Measurements from ENCODE around the gene TTC19. TPM values are rescaled to one million over a fixed set of nuclear protein-coding genes. Genes with fewer than 3 reads are reported as not detected.

TTC19 gene
- total RNA-seq, 1 experiment from 2014 or later = 28.4 TPM

- Histone ChIP-seq H3K4me3 (ENCODE audit: low read depth in 2 of 2, low read length in 2 of 2) (no peak overlapping the region), H3K4me1 (ENCODE audit: control insufficient read depth, insufficient read depth, low read length) (no peaks in the 10 kb centered on the region), H3K9me3 (ENCODE audit: control insufficient read depth, insufficient read depth, low read depth, low read length) (no peaks in the 10 kb centered on the region), H3K36me3 (ENCODE audit: control insufficient read depth, insufficient read depth, low read length) (peaks cover 7% of the 10 kb centered on the region), H3K27ac (ENCODE audit: low read length) (no peak overlapping the region), H3K27me3 (ENCODE audit: control insufficient read depth, insufficient read depth, low read length) (no peaks in the 10 kb centered on the region)
- intact Hi-C loops (cut with micrococcal nuclease; ENCODE audit: unreplicated experiment) = no loop called here
- ChIA-PET POLR2A (interaction anchor here (0.5 kb wide), 1 partner anchor 94 kb away, joined by 8 read pairs; no protein-coding TSS in a partner anchor), CTCF (no interaction called here)
- no peak for DNase-seq (ENCODE audit: low read depth, low spot score)
- no peak for TF ChIP-seq SIN3A (IDR thresholded peaks at IDR 0.05; ENCODE audit: borderline replicate concordance, insufficient read depth, low read depth, low read length)
- in situ Hi-C loops (cut with HindIII; ENCODE audit: low pct_unique_long_range_greater_than_20kb, low sequenced_read_pairs) = no loop called here
- no TSS peak for BruUV-seq (replicated peaks)
- ATAC-seq = no peak
Observed at GRCh38 chr17:16036261-16036660, 36.6 kb downstream of the TTC19 start.

DNA sequence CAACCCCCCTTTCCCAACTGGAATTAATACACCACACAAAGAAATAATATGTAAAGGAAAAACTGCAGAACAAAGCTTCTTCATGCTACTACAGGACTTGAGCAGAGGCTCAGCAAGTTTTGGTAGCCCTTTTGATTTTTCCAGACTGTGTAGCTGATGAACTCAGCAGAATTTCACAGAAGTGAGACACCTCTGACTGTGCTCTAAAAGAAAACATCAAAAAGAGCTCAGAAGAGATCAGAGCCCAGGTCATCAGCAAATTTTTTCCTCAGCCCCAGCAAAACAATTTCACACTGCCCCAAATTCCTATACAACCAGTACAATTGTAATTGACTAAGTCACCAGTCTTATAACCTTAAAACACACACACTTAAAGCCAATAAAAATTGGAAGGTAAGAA is 38.0 kb downstream of the TTC19 start:
- BruUV-seq (replicated peaks) = no TSS peak
- Histone ChIP-seq H3K36me3 (ENCODE audit: control insufficient read depth, insufficient read depth, low read length) (peaks cover 10% of the 10 kb centered on the region), H3K9me3 (ENCODE audit: control insufficient read depth, insufficient read depth, low read depth, low read length) (no peaks in the 10 kb centered on the region), H3K27ac (ENCODE audit: low read length) (no peak overlapping the region), H3K4me3 (ENCODE audit: low read depth in 2 of 2, low read length in 2 of 2) (no peak overlapping the region), H3K27me3 (ENCODE audit: control insufficient read depth, insufficient read depth, low read length) (no peaks in the 10 kb centered on the region), H3K4me1 (ENCODE audit: control insufficient read depth, insufficient read depth, low read length) (no peaks in the 10 kb centered on the region)
- DNase-seq (ENCODE audit: low read depth, low spot score) (no peak), ATAC-seq (no peak)
- intact Hi-C loops (cut with micrococcal nuclease; ENCODE audit: unreplicated experiment) (no loop called here), in situ Hi-C loops (cut with HindIII; ENCODE audit: low pct_unique_long_range_greater_than_20kb, low sequenced_read_pairs) (no loop called here)
- ChIA-PET CTCF (no interaction called here), POLR2A (no interaction called here)
- TF ChIP-seq REST (IDR thresholded peaks at IDR 0.05; ENCODE audit: insufficient read depth in 1 of 2, low read depth in 2 of 2, low read length in 1 of 2) (no peak), TCF7L2 (IDR thresholded peaks at IDR 0.05; ENCODE audit: low read depth, low read length) (no peak), POLR2AphosphoS5 (IDR thresholded peaks at IDR 0.05; ENCODE audit: low read depth, low read length) (no peak), SIN3A (IDR thresholded peaks at IDR 0.05; ENCODE audit: borderline replicate concordance, insufficient read depth, low read depth, low read length) (no peak)
- TF ChIP-seq, protein P1, sequence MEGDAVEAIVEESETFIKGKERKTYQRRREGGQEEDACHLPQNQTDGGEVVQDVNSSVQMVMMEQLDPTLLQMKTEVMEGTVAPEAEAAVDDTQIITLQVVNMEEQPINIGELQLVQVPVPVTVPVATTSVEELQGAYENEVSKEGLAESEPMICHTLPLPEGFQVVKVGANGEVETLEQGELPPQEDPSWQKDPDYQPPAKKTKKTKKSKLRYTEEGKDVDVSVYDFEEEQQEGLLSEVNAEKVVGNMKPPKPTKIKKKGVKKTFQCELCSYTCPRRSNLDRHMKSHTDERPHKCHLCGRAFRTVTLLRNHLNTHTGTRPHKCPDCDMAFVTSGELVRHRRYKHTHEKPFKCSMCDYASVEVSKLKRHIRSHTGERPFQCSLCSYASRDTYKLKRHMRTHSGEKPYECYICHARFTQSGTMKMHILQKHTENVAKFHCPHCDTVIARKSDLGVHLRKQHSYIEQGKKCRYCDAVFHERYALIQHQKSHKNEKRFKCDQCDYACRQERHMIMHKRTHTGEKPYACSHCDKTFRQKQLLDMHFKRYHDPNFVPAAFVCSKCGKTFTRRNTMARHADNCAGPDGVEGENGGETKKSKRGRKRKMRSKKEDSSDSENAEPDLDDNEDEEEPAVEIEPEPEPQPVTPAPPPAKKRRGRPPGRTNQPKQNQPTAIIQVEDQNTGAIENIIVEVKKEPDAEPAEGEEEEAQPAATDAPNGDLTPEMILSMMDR (IDR thresholded peaks at IDR 0.05) = no peak

DNA sequence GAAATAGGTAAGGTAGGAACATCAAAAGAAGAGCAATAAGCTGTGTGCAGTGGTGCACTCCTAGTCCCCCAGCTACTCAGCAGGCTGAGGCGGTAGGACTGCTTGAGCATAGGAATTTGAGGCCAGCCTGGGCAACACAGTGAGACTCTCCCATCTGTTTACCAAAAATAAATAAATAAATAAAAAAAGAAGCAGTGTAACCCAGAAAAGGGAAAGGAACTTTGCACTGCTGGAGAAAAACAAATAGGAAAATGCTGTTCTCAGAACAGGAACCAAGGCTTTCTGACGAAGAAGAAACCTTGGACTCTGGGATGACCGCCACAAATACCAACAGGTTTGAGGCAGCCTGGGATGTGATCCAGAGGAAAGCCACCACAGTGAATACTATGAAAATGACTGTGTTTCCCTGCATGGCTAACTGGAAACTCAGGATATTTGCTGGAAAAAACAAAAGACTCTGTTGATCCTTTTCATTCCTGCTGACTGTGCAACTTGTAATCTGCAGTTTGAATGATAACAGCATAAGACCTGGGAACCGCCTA is 41.2 kb downstream of the TTC19 start:
- DNase-seq (ENCODE audit: low read depth, low spot score) (no peak), ATAC-seq (no peak)
- POLR2A ChIA-PET = no interaction called here
- in situ Hi-C loops (cut with HindIII; ENCODE audit: low pct_unique_long_range_greater_than_20kb, low sequenced_read_pairs) (no loop called here), intact Hi-C loops (cut with micrococcal nuclease; ENCODE audit: unreplicated experiment) (no loop called here)
- no peaks in the 10 kb centered on the region for H3K4me1 ChIP-seq (ENCODE audit: control insufficient read depth, insufficient read depth, low read length)
- no peak overlapping the region for H3K27ac ChIP-seq (ENCODE audit: low read length)
- TF ChIP-seq, protein P1 (IDR thresholded peaks at IDR 0.05) = no peak
- TF ChIP-seq TCF7L2 (IDR thresholded peaks at IDR 0.05; ENCODE audit: low read depth, low read length) (no peak), REST (IDR thresholded peaks at IDR 0.05; ENCODE audit: insufficient read depth in 1 of 2, low read depth in 2 of 2, low read length in 1 of 2) (no peak), SIN3A (IDR thresholded peaks at IDR 0.05; ENCODE audit: borderline replicate concordance, insufficient read depth, low read depth, low read length) (no peak), POLR2AphosphoS5 (IDR thresholded peaks at IDR 0.05; ENCODE audit: low read depth, low read length) (no peak)
- H3K36me3 ChIP-seq (ENCODE audit: control insufficient read depth, insufficient read depth, low read length) = peaks cover 8% of the 10 kb centered on the region
- CTCF ChIA-PET = no interaction called here
- H3K27me3 ChIP-seq (ENCODE audit: control insufficient read depth, insufficient read depth, low read length) = no peaks in the 10 kb centered on the region
- H3K4me3 ChIP-seq (ENCODE audit: low read depth in 2 of 2, low read length in 2 of 2) = no peak overlapping the region
- no peaks in the 10 kb centered on the region for H3K9me3 ChIP-seq (ENCODE audit: control insufficient read depth, insufficient read depth, low read depth, low read length)
- BruUV-seq (replicated peaks) = no TSS peak

Measured in Panc1 (cell line).